Activated effector memory CD4-positive, alpha-beta T cell treated with anti-CD3 and anti-CD28 coated beads, Interleukin-2, amount 50 U/mL, for 16 hours (primary cell): ENCODE measurements around the gene RBPJ.

Experiments used
- DNase-seq: peaks from one replicate; pipeline ENCODE4 v3.0.0-alpha.2; 2020

The RBPJ gene

GRCh38 chr4:26320538-26321372, at the start of gene RBPJ:
TSS of gene RBPJ (plus strand) at chr4:26321014. CDS start at chr4:26321029, 15 bp downstream.
- DNase-seq: peak; percentile 92

GRCh38 chr4:26271703-26272102, 49.1 kb upstream of the RBPJ start:
- DNase-seq: no peak

GRCh38 chr4:26272654-26273615, 47.9 kb upstream of the RBPJ start:
- no peak for DNase-seq

- no peak for DNase-seq
These were observed 47.2 kb upstream of the RBPJ start for GRCh38 chr4:26273616-26273980.

GRCh38 chr4:26275281-26275680, 45.5 kb upstream of the RBPJ start:
- no peak for DNase-seq

GRCh38 chr4:26279446-26279845, 41.4 kb upstream of the RBPJ start:
- DNase-seq: no peak

- DNase-seq: no peak
These were observed 38.9 kb upstream of the RBPJ start for GRCh38 chr4:26281881-26282280.

- DNase-seq: no peak
These were observed 36.3 kb upstream of the RBPJ start for GRCh38 chr4:26284536-26284935.

- DNase-seq: no peak
These were observed 35.5 kb upstream of the RBPJ start for GRCh38 chr4:26285272-26285671.

- DNase-seq: no peak
These were observed 33.1 kb upstream of the RBPJ start for GRCh38 chr4:26287756-26288155.

- no peak for DNase-seq
These were observed 32.4 kb upstream of the RBPJ start for GRCh38 chr4:26288355-26288909.

- no peak for DNase-seq
These were observed 31.4 kb upstream of the RBPJ start for GRCh38 chr4:26289401-26289800.

GRCh38 chr4:26290321-26290720, 30.5 kb upstream of the RBPJ start:
- no peak for DNase-seq

- no peak for DNase-seq
These were observed 25.9 kb upstream of the RBPJ start for GRCh38 chr4:26294904-26295303.

- DNase-seq: no peak
These were observed 24.8 kb upstream of the RBPJ start for GRCh38 chr4:26296021-26296420.

GRCh38 chr4:26296514-26296913, 24.3 kb upstream of the RBPJ start:
- no peak for DNase-seq

- no peak for DNase-seq
These were observed 23.6 kb upstream of the RBPJ start for GRCh38 chr4:26297219-26297618.

- no peak for DNase-seq
These were observed 22.4 kb upstream of the RBPJ start for GRCh38 chr4:26298198-26298947.

GRCh38 chr4:26299254-26299882, 21.4 kb upstream of the RBPJ start:
- DNase-seq: no peak

GRCh38 chr4:26300314-26301307, 20.2 kb upstream of the RBPJ start:
- DNase-seq: no peak
